ENCODE data around the gene CHRM1. TPM values are rescaled to one million over a fixed set of nuclear protein-coding genes. Genes with fewer than 3 reads are reported as not detected.

The CHRM1 gene
- total and polyA plus RNA-seq, 2 of the 13 experiments (the other 11 are each of a cell fraction or from before 2014, with no cell fraction given) = not detected

DNA sequence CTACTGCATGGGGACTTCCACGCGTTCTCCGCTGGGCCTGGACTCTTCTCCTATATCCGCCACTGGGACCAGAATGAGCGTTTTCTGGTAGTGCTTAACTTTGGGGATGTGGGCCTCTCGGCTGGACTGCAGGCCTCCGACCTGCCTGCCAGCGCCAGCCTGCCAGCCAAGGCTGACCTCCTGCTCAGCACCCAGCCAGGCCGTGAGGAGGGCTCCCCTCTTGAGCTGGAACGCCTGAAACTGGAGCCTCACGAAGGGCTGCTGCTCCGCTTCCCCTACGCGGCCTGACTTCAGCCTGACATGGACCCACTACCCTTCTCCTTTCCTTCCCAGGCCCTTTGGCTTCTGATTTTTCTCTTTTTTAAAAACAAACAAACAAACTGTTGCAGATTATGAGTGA, 32.8 kb downstream of the CHRM1 start (continued):
- TF ChIP-seq, protein P1, sequence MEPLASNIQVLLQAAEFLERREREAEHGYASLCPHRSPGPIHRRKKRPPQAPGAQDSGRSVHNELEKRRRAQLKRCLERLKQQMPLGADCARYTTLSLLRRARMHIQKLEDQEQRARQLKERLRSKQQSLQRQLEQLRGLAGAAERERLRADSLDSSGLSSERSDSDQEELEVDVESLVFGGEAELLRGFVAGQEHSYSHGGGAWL (CRISPR knock-in tag; IDR thresholded peaks at IDR 0.05) = no peak
- TF ChIP-seq PRPF4 (IDR thresholded peaks at IDR 0.05; ENCODE audit: low read depth, low read length, poor library complexity, severe bottlenecking) = no peak
- no peak for TF ChIP-seq ZZZ3 (CRISPR knock-in tag; IDR thresholded peaks at IDR 0.05; ENCODE audit: borderline replicate concordance)
- no peak for TF ChIP-seq ATAD3A (CRISPR knock-in tag; IDR thresholded peaks at IDR 0.05)
- no peak for TF ChIP-seq MXI1 (IDR thresholded peaks at IDR 0.05; ENCODE audit: borderline replicate concordance, low read depth, low read length)
- TF ChIP-seq ZNF772 (CRISPR knock-in tag; IDR thresholded peaks at IDR 0.05) = no peak
- TF ChIP-seq ZNF501 (CRISPR knock-in tag; IDR thresholded peaks at IDR 0.05) = no peak
- no peak for TF ChIP-seq TOPORS (CRISPR knock-in tag; IDR thresholded peaks at IDR 0.05)
- TF ChIP-seq XRCC5 (optimal IDR thresholded peaks at IDR 0.05; ENCODE audit: low read length) = no peak
- TF ChIP-seq ZBTB38 (CRISPR knock-in tag; IDR thresholded peaks at IDR 0.05) = peak; percentile 72; the same call in 1 of the 2 replicates
- no peak for TF ChIP-seq RFX1 (IDR thresholded peaks at IDR 0.05)
- no peak for TF ChIP-seq ARNT (IDR thresholded peaks at IDR 0.05)
- TF ChIP-seq ZNF367 (CRISPR knock-in tag; IDR thresholded peaks at IDR 0.05; ENCODE audit: borderline replicate concordance) = no peak
- TF ChIP-seq, protein P2, sequence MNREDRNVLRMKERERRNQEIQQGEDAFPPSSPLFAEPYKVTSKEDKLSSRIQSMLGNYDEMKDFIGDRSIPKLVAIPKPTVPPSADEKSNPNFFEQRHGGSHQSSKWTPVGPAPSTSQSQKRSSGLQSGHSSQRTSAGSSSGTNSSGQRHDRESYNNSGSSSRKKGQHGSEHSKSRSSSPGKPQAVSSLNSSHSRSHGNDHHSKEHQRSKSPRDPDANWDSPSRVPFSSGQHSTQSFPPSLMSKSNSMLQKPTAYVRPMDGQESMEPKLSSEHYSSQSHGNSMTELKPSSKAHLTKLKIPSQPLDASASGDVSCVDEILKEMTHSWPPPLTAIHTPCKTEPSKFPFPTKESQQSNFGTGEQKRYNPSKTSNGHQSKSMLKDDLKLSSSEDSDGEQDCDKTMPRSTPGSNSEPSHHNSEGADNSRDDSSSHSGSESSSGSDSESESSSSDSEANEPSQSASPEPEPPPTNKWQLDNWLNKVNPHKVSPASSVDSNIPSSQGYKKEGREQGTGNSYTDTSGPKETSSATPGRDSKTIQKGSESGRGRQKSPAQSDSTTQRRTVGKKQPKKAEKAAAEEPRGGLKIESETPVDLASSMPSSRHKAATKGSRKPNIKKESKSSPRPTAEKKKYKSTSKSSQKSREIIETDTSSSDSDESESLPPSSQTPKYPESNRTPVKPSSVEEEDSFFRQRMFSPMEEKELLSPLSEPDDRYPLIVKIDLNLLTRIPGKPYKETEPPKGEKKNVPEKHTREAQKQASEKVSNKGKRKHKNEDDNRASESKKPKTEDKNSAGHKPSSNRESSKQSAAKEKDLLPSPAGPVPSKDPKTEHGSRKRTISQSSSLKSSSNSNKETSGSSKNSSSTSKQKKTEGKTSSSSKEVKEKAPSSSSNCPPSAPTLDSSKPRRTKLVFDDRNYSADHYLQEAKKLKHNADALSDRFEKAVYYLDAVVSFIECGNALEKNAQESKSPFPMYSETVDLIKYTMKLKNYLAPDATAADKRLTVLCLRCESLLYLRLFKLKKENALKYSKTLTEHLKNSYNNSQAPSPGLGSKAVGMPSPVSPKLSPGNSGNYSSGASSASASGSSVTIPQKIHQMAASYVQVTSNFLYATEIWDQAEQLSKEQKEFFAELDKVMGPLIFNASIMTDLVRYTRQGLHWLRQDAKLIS (CRISPR knock-in tag; IDR thresholded peaks at IDR 0.05) = no peak
- TF ChIP-seq, protein P3, sequence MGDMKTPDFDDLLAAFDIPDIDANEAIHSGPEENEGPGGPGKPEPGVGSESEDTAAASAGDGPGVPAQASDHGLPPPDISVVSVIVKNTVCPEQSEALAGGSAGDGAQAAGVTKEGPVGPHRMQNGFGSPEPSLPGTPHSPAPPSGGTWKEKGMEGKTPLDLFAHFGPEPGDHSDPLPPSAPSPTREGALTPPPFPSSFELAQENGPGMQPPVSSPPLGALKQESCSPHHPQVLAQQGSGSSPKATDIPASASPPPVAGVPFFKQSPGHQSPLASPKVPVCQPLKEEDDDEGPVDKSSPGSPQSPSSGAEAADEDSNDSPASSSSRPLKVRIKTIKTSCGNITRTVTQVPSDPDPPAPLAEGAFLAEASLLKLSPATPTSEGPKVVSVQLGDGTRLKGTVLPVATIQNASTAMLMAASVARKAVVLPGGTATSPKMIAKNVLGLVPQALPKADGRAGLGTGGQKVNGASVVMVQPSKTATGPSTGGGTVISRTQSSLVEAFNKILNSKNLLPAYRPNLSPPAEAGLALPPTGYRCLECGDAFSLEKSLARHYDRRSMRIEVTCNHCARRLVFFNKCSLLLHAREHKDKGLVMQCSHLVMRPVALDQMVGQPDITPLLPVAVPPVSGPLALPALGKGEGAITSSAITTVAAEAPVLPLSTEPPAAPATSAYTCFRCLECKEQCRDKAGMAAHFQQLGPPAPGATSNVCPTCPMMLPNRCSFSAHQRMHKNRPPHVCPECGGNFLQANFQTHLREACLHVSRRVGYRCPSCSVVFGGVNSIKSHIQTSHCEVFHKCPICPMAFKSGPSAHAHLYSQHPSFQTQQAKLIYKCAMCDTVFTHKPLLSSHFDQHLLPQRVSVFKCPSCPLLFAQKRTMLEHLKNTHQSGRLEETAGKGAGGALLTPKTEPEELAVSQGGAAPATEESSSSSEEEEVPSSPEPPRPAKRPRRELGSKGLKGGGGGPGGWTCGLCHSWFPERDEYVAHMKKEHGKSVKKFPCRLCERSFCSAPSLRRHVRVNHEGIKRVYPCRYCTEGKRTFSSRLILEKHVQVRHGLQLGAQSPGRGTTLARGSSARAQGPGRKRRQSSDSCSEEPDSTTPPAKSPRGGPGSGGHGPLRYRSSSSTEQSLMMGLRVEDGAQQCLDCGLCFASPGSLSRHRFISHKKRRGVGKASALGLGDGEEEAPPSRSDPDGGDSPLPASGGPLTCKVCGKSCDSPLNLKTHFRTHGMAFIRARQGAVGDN (CRISPR knock-in tag; IDR thresholded peaks at IDR 0.05) = peak; percentile 29; the same call in 1 of the 2 replicates

Data from HepG2 (cell line).